Gastrocnemius medialis (tissue), 4 donors: ENCODE measurements around the gene LEFTY2. TPM values are rescaled to one million over a fixed set of nuclear protein-coding genes. Genes with fewer than 3 reads are reported as not detected.
A peak's percentile ranks its signal among the peaks of the same experiment; 100 is the strongest.

Experiments
- ATAC-seq, 2 donors: fragments of 150-250 bp; one replicate each; pipeline ENCODE4 v1.9.1; 2016
- DNase-seq, 2 donors: peaks; one replicate each; pipeline ENCODE4 v3.0.0-alpha.2; 2019
- H3K27ac ChIP-seq, 4 donors: fragments of 200-600 bp; sonication (generic); 1 replicate in 1 of 4; 2 replicates in 3 of 4; pipeline ENCODE4 v1.5.1; 2016 to 2018; ENCODE audit warnings: mild to moderate bottlenecking in 2 of 4, moderate library complexity in 1 of 4
- H3K27me3 ChIP-seq, 3 donors: fragments of 200-600 bp; sonication (generic) in 2 of 3; 1 replicate in 1 of 3; 2 replicates in 2 of 3; pipeline versions ENCODE4 v1.5.1 to v1.6.0; 2016 to 2019; ENCODE audit warnings: mild to moderate bottlenecking in 1 of 3, moderate library complexity in 1 of 3
- H3K36me3 ChIP-seq, 2 donors: fragments of 200-600 bp; sonication (generic) in 1 of 2; one replicate each; pipeline ENCODE4 v1.5.1; 2017 to 2018
- H3K4me1 ChIP-seq, 2 donors: fragments of 200-600 bp; sonication (generic) in 1 of 2; one replicate each; pipeline ENCODE4 v1.5.1; 2016 to 2017; ENCODE audit warnings: mild to moderate bottlenecking in 2 of 2
- H3K4me3 ChIP-seq, 4 donors: fragments of 200-600 bp; sonication (generic) in 3 of 4; 1 replicate in 1 of 4; 2 replicates in 3 of 4; pipeline ENCODE4 v1.5.1; 2016 to 2019; ENCODE audit warnings: mild to moderate bottlenecking in 2 of 4
- H3K9me3 ChIP-seq, 3 donors: fragments of 200-600 bp; sonication (generic) in 2 of 3; 1 replicate in 1 of 3; 2 replicates in 2 of 3; pipeline ENCODE4 v1.5.1; 2016 to 2019
- POLR2A ChIP-seq, 2 donors: fragments of 450-650 bp; IDR thresholded peaks; one replicate each; pipeline ENCODE4 v1.6.1; 2017; ENCODE audit warnings: antibody characterized with exemption in 2 of 2, mild to moderate bottlenecking in 2 of 2, moderate library complexity in 2 of 2
- in situ Hi-C, 4 donors: fragments of 200-750 bp; cut with MboI; loops; one replicate each; pipeline versions ENCODE4 v1.15.0 to v1.8.0; 2017; ENCODE audit warnings: low sequenced_read_pairs in 4 of 4
- intact Hi-C: fragments of 100-400 bp; cut with DNase I; formaldehyde crosslinking; loops from one replicate; pipeline ENCODE4 v1.15.1; 2023; ENCODE audit warnings: low total_unique reads
- total RNA-seq, 4 donors: library from RNA; depleted of rRNA; stranded (reverse); fragments of >200 nt; gene quantifications; one replicate each; pipeline versions ENCODE4 v1.1.0 to v1.2.3, GENCODE V29; 2016
- TF ChIP-seq, protein P1 (sequence below), 5 experiments: fragments of 450-650 bp in 3 of 5; fragments of 200-600 bp in 2 of 5; sonication (generic) in 2 of 5; IDR thresholded peaks in 4 of 5; conservative IDR thresholded peaks in 1 of 5; 1 replicate in 4 of 5; 2 replicates in 1 of 5; pipeline ENCODE4 v1.5.1; 2016 to 2019; ENCODE audit warnings: antibody characterized with exemption in 5 of 5, mild to moderate bottlenecking in 3 of 5, moderate library complexity in 3 of 5

The LEFTY2 gene
- total RNA-seq, 4 donors from 2014 or later, result 0.20 TPM; not detected in 3

GRCh38 chr1:225915538-225915991 is 25.5 kb downstream of the LEFTY2 start:
- ATAC-seq (no peak), DNase-seq (no peak)
- Histone ChIP-seq H3K36me3 (peaks cover 0 to 24% of the 10 kb centered on the region in 2 donors), H3K4me3 (no peak overlapping the region), H3K27ac (no peak overlapping the region), H3K27me3 (no peaks in the 10 kb centered on the region), H3K9me3 (no peaks in the 10 kb centered on the region), H3K4me1 (peaks cover 6% of the 10 kb centered on the region in 2 donors)
- in situ Hi-C loops, result loop anchor here in 2 of 4 donors (10.0 kb wide), 2 partner anchors 141 to 441 kb away; partner anchors contain the start of gene SRP9 (in 2 of the 2)
- TF ChIP-seq POLR2A (IDR thresholded peaks at IDR 0.05), result no peak
- TF ChIP-seq, protein P1, sequence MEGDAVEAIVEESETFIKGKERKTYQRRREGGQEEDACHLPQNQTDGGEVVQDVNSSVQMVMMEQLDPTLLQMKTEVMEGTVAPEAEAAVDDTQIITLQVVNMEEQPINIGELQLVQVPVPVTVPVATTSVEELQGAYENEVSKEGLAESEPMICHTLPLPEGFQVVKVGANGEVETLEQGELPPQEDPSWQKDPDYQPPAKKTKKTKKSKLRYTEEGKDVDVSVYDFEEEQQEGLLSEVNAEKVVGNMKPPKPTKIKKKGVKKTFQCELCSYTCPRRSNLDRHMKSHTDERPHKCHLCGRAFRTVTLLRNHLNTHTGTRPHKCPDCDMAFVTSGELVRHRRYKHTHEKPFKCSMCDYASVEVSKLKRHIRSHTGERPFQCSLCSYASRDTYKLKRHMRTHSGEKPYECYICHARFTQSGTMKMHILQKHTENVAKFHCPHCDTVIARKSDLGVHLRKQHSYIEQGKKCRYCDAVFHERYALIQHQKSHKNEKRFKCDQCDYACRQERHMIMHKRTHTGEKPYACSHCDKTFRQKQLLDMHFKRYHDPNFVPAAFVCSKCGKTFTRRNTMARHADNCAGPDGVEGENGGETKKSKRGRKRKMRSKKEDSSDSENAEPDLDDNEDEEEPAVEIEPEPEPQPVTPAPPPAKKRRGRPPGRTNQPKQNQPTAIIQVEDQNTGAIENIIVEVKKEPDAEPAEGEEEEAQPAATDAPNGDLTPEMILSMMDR (IDR thresholded peaks at IDR 0.05 in 4 of 5, conservative IDR thresholded peaks at IDR 0.05 in 1 of 5), result no peak
- intact Hi-C loops, result no loop called here

GRCh38 chr1:225914947-225915346 is 26.1 kb downstream of the LEFTY2 start:
- in situ Hi-C loops (loop anchor here in 2 of 4 donors (5.0 to 10.0 kb wide), 3 partner anchors 140 to 440 kb away; partner anchors contain the start of gene SRP9 (in 2 of the 2)), intact Hi-C loops (loop anchor here (5.0 kb wide), 1 partner anchor 38 kb away; no protein-coding TSS in a partner anchor)
- ATAC-seq (no peak), DNase-seq (no peak)
- no peak for TF ChIP-seq POLR2A (IDR thresholded peaks at IDR 0.05)
- TF ChIP-seq, protein P1 (IDR thresholded peaks at IDR 0.05 in 4 of 5, conservative IDR thresholded peaks at IDR 0.05 in 1 of 5), result no peak
- H3K27ac ChIP-seq, result no peak overlapping the region
- no peaks in the 10 kb centered on the region for H3K27me3 ChIP-seq
- H3K9me3 ChIP-seq, result no peaks in the 10 kb centered on the region
- H3K4me1 ChIP-seq, result peaks cover 1 to 4% of the 10 kb centered on the region in 2 donors
- peaks cover 0 to 18% of the 10 kb centered on the region in 2 donors for H3K36me3 ChIP-seq
- no peak overlapping the region for H3K4me3 ChIP-seq

DNA sequence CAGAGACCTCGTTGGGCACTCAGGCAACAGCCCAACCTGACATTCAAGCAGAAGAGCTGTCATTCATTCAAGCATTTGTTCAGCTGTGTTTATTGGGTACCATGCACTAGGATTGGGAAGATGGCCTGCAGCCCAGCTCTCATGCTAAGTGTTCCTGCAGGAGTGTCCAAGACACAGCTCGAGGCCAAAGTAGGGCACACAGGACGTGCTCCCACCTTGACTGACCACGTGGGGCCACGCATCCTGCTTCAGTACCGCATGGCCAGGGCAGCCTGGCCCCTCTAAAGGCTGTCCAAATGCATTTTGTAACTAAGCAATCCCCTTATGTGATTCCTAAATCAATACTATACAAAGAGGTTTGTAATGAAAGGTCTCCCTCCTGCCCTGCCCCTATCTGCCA is 26.6 kb downstream of the LEFTY2 start:
- in situ Hi-C loops, result loop anchor here in 2 of 4 donors (5.0 to 10.0 kb wide), 3 partner anchors 140 to 440 kb away; partner anchors contain the start of gene SRP9 (in 2 of the 2)
- no peak for ATAC-seq
- intact Hi-C loops, result loop anchor here (5.0 kb wide), 1 partner anchor 37 kb away; no protein-coding TSS in a partner anchor
- no peak for DNase-seq
- TF ChIP-seq, protein P1 (IDR thresholded peaks at IDR 0.05 in 4 of 5, conservative IDR thresholded peaks at IDR 0.05 in 1 of 5), result no peak
- no peak for TF ChIP-seq POLR2A (IDR thresholded peaks at IDR 0.05)
- H3K27me3 ChIP-seq, result no peaks in the 10 kb centered on the region
- peaks cover 0 to 18% of the 10 kb centered on the region in 2 donors for H3K36me3 ChIP-seq
- no peak overlapping the region for H3K4me3 ChIP-seq
- H3K9me3 ChIP-seq, result no peaks in the 10 kb centered on the region
- no peak overlapping the region for H3K27ac ChIP-seq
- H3K4me1 ChIP-seq, result no peaks in the 10 kb centered on the region

DNA sequence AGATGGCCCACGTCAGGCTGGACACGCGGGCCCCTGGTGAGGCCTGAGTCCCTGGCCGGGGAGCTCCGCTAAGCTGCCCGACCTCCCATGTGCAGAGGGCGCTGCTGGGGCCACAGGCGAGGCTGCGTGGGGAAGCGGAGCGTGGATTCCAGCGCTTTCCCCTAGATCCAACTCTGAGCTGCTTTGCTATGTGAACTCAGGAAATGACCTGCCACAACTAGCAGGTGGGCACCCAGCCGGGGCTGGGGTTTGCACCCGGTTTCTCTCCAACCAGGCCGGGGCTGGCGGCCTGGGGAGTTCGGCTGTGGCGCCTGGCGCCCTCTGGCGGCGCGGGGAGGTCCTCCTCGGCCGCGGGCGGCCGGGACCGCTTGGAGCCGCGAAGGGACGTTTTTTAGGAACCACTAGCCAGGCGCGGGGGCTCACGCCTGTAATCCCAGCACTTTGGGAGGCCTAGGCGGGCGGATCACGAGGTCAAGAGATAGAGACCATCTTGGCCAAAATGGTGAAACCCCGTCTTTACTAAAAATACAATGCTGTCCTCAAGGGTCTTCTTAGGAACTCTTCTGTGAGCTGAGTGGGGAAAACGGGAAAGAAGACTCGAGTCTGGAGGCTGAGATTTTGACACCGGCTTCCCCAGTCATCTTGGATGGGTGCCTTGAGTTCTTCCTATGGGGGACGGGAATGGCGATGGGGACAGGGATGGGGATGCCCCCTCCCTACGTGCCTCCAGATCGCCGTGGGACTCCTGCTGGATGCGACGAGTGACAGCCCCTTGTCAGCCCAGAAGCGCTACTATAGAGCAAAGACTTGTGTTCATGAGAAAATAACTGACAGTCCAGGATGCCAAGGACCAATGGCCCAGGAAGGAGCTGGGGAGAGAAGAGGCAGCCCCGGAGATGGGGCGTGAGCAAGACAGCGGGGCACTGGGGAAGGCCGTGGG is 29.6 kb downstream of the LEFTY2 start:
- intact Hi-C loops (loop anchor here (1.0 to 5.0 kb wide), 3 partner anchors 34 to 436 kb away; no protein-coding TSS in a partner anchor), in situ Hi-C loops (loop anchor here in 2 of 4 donors (5.0 to 10.0 kb wide), 3 partner anchors 137 to 437 kb away; partner anchors contain the start of gene SRP9 (in 2 of the 2))
- TF ChIP-seq, protein P1 (IDR thresholded peaks at IDR 0.05 in 4 of 5, conservative IDR thresholded peaks at IDR 0.05 in 1 of 5), result peak; percentile 66 to 92 (median 83)
- TF ChIP-seq POLR2A (IDR thresholded peaks at IDR 0.05), result no peak
- H3K36me3 ChIP-seq, result no peaks in the 10 kb centered on the region
- H3K27me3 ChIP-seq, result no peaks in the 10 kb centered on the region
- ATAC-seq, result peak; percentile 55 to 84
- peak overlapping the region in 2 of 4 donors; percentile 10 to 17 for H3K4me3 ChIP-seq
- peak in 1 of 2 donors; percentile 40 for DNase-seq
- H3K27ac ChIP-seq, result no peak overlapping the region
- H3K4me1 ChIP-seq, result no peaks in the 10 kb centered on the region
- no peaks in the 10 kb centered on the region for H3K9me3 ChIP-seq
